ENCODE measurements around the gene TMEM94.

The TMEM94 gene

GRCh38 chr17:75478508-75478907 is 22.1 kb downstream of the TMEM94 start:
- no peak for DNase-seq

DNA sequence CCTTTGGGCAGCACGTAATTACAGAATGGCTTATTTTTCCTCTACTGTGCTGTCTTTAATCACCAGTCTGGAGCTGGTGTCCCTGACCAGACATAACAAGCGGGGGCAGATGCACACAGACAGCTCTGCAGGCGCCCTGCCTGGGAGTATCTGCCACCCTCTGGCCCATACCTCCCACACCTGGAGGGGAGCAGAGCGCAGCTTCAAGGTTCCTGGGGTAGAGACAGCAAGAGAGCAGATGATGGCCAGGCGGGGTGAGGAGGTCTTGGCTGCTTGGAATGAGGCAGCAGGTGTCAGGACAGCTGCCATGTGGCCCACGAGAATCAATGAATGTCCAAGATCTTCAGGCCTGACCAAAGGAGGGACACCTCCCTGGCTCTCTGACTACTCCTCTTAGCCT is 23.8 kb downstream of the TMEM94 start:
- DNase-seq, result no peak

DNA sequence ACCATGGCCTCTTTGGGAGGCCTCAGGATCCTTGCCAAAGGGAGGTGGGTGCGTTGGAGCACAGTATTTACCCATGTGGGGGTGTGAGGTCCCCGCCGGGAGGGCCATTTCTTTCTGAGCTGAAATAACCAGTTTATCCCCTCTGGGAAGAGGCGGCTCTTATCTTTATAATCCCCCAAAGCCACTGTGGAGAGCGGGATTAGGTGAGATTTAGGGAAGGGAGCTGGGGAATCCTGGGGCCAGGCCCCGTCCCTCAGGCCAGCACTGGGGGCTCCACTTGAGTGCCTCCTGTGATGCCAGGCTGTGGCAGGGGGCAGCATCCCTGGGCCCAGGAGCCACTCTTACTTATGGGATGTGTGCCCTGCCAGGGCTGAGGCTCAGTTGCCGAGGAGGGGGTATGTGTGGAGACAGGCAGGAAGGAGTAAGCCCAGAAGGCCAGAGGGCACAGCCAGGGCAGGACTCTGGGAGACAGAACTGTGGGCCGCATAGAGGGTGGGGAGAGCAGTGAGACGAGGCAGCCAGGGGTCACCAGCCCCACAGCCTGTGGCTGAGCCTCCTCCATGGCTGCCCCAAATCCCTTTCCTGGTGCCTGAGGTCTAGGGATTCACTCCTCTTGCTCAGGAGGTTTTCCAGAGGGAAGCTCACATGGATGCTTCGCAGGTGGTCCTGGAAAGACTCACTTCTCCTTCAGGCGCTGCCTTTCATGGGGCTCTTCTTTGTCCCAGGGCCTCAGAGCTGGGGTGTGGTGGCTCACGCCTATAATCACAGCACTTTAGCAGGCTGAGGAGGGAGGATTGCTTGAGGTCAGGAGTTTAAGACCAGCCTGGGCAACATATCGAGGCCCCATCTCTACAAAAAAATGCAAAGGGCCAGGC is 25.0 kb downstream of the TMEM94 start:
- DNase-seq, result no peak

GRCh38 chr17:75482098-75482942 is 25.9 kb downstream of the TMEM94 start:
- DNase-seq, result no peak

DNA sequence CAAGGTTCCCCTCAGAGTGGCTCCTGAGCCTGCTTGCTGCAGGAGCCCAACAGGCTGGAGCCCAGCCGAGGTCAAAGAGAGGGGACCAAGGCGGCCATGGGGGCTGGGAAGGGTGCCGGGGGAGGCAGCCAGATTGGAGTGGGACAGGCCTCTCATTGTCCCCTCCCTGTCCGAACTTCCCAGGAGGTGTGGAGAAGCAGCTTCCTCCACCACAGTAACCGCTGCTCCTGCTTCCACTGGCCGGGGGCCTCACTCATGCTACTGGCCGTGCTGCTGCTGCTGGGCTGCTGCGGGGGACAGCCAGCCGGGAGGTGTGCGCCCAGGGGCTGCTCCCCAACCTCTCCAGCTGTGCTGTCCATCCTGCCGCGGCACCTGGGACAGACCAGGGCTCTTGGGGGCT is 29.3 kb downstream of the TMEM94 start:
- DNase-seq, result no peak

DNA sequence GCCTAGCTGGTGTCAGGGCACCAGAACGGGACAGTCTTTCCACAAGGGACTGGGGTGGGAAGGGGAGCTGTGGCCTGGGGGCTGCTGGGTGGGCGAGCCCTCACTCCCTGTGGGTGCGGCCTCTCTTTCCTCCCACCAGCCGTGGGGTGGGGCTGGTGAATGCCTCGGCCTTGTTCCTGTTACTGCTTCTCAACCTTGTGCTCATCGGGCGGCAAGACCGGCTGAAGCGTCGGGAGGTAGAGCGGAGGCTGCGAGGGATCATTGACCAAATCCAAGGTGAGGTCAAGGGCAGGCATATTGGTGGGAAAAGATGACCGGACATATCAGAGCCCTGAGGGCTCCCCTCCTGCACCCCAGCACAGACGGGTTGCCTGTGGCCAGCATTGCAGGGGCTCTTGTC is 29.7 kb downstream of the TMEM94 start:
- DNase-seq, result no peak

- DNase-seq, result no peak
Measured at GRCh38 chr17:75486951-75487350, 30.5 kb downstream of the TMEM94 start.

DNA sequence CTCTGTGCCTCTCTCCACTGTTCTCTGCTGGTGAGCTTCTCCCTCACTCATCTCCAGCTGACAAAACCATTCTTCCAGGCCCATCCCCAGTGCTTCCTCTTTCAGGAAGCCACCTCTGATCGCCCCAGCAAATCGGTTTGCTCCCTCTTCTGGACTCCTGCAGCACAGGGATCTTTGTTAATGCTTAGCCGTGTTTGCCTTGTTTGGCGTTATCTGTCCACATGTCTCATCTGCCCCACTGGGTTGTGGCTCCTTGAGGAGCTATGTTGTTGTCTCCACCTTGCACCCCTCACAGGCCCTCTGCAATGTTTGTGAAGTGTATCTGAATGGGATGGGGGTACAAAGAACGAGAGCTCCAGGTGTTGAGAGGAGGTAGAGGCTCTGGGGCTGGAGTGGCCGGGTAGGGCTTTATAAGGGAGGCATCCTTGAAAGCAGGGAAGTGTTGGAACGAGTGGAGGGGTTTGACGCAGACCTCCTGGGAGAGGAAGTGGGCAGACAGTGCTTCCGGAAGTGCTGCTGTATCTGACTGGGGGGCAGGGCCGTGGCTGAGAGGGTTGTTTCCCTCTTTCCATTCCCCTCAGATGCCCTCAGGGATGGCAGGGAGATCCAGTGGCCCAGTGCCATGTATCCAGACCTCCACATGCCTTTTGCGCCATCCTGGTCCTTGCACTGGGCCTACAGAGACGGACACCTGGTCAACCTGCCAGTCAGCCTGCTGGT is 31.1 kb downstream of the TMEM94 start:
- DNase-seq, result no peak

- DNase-seq, result no peak
Measured at GRCh38 chr17:75488693-75489510, 32.5 kb downstream of the TMEM94 start.

GRCh38 chr17:75489511-75489955 is 33.1 kb downstream of the TMEM94 start:
- DNase-seq, result no peak

DNA sequence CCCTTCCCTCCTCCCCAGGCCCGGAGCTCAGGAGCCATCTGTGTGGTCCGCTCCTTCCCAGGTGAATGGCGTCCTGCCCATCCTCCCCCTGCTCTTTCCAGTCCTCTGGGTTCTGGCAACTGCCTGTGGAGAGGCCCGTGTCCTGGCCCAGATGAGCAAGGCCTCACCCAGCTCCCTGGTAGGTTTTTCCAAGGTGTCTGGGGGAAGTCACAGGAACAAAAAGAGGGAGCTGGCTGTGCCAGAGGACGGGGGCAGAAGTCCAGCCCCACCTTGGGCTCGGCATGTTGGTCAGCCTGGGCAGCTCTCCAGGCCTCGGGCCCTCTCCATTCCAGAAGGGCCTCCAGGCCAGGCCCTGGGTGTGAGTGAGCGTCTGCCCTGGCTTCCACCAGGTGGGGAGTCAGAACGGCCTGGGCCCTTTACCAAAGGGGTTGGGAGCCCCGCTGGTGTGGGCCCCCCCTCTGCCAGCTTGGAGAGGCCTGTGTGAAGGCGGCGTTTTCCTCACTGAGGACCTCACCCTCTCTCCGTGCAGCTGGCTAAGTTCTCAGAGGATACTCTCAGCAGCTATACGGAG is 33.8 kb downstream of the TMEM94 start:
- DNase-seq, result no peak

DNA sequence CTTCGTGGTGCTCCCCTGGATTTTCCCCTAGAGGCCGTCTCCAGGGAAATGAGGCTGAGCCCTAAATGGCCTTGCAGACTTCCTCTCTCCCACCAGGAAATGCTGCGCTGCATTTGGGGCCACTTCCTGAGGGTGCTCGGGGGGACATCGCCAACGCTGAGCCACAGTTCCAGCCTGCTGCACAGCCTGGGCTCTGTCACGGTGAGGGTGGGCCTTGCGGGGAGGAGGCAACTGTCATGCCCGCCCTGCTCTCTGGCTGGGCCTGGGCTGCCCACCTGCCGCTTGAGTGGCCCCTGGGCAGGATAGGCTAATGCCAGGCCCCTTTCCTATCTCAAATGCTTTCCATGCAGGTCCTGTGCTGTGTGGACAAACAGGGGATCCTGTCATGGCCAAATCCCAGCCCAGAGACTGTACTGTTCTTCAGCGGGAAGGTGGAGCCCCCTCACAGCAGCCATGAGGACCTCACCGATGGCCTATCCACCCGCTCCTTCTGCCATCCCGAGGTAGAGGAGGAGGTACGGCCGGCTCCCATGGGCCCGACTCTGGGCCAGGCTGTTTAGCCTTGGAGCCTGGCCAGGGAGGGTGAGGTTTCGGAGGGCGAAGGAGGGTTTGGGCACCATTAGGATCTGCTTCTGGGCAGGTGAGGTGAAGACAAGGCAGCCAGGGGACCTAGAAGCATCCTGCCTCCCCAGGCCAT is 34.7 kb downstream of the TMEM94 start:
- DNase-seq, result no peak

- no peak for DNase-seq
Measured at GRCh38 chr17:75491680-75492079, 35.2 kb downstream of the TMEM94 start.

DNA sequence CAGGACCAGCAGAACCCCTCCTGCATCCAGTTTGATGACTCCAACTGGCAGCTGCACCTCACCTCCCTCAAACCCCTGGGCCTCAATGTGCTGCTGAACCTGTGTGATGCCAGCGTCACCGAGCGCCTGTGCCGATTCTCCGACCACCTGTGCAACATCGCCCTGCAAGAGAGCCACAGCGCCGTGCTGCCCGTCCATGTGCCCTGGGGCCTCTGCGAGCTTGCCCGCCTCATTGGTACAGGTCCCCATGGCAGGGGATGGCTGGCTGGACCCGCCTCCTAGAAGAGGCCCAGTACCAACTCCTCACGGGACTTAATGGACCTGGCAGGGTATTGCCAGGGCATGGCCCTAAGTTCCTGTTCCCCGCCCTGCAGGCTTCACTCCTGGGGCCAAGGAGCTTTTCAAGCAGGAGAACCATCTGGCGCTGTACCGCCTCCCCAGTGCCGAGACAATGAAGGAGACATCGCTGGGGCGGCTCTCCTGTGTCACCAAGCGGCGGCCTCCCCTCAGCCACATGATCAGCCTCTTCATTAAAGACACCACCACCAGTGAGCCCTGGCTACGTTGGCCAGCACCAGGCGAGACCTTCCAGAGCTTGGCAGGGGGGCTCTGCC is 36.2 kb downstream of the TMEM94 start:
- DNase-seq, result no peak

GRCh38 chr17:75493476-75494129 is 37.2 kb downstream of the TMEM94 start:
- DNase-seq, result no peak

- DNase-seq, result no peak
Measured at GRCh38 chr17:75494326-75494877, 38.0 kb downstream of the TMEM94 start.

GRCh38 chr17:75496005-75496404 is 39.6 kb downstream of the TMEM94 start:
- DNase-seq, result no peak

- no peak for DNase-seq
Measured at GRCh38 chr17:75498039-75498725, 41.7 kb downstream of the TMEM94 start.

GRCh38 chr17:75498726-75499213 is 42.3 kb downstream of the TMEM94 start:
- DNase-seq, result no peak

Measured in DMS153 (cell line).